ENCODE data around the gene SPG7.

SPG7 gene

DNA sequence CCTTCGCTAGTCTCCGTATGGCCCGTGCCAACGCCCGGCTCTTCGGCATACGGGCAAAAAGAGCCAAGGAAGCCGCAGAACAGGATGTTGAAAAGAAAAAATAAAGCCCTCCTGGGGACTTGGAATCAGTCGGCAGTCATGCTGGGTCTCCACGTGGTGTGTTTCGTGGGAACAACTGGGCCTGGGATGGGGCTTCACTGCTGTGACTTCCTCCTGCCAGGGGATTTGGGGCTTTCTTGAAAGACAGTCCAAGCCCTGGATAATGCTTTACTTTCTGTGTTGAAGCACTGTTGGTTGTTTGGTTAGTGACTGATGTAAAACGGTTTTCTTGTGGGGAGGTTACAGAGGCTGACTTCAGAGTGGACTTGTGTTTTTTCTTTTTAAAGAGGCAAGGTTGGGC lies 54.7 kb downstream of the SPG7 start:
- Histone ChIP-seq H3K36me3 (ENCODE audit: low read depth) (peaks cover 42% of the 10 kb centered on the region), H3K4me1 (ENCODE audit: insufficient read depth, poor library complexity, severe bottlenecking) (peaks cover 25% of the 10 kb centered on the region), H3K4me3 (ENCODE audit: severe bottlenecking) (no peak overlapping the region), H3K9me3 (ENCODE audit: severe bottlenecking) (no peaks in the 10 kb centered on the region), H3K27me3 (ENCODE audit: insufficient read depth, poor library complexity, severe bottlenecking) (no peaks in the 10 kb centered on the region), H3K27ac (ENCODE audit: poor library complexity, severe bottlenecking) (peak overlapping the region; percentile 85)
- TF ChIP-seq, protein P1, sequence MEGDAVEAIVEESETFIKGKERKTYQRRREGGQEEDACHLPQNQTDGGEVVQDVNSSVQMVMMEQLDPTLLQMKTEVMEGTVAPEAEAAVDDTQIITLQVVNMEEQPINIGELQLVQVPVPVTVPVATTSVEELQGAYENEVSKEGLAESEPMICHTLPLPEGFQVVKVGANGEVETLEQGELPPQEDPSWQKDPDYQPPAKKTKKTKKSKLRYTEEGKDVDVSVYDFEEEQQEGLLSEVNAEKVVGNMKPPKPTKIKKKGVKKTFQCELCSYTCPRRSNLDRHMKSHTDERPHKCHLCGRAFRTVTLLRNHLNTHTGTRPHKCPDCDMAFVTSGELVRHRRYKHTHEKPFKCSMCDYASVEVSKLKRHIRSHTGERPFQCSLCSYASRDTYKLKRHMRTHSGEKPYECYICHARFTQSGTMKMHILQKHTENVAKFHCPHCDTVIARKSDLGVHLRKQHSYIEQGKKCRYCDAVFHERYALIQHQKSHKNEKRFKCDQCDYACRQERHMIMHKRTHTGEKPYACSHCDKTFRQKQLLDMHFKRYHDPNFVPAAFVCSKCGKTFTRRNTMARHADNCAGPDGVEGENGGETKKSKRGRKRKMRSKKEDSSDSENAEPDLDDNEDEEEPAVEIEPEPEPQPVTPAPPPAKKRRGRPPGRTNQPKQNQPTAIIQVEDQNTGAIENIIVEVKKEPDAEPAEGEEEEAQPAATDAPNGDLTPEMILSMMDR (IDR thresholded peaks at IDR 0.05; ENCODE audit: poor library complexity, severe bottlenecking) = no peak
- ATAC-seq (ENCODE audit: low read depth) (no peak), DNase-seq (ENCODE audit: low spot score) (no peak)

DNA sequence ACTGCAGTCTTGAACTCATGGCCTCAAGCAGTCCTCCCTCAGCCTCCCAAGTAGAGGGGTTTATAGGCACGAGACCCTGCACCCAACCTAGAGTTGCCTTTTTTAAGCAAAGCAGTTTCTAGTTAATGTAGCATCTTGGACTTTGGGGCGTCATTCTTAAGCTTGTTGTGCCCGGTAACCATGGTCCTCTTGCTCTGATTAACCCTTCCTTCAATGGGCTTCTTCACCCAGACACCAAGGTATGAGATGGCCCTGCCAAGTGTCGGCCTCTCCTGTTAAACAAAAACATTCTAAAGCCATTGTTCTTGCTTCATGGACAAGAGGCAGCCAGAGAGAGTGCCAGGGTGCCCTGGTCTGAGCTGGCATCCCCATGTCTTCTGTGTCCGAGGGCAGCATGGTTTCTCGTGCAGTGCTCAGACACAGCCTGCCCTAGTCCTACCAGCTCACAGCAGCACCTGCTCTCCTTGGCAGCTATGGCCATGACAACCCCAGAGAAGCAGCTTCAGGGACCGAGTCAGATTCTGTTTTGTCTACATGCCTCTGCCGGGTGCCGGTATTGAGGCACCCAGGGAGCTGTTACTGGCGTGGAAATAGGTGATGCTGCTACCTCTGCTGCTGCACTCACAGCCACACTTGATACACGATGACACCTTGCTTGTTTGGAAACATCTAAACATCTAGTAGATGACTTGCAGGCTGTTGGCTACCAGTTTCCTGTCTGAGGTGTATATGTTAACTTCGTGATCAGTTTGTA lies 55.6 kb downstream of the SPG7 start:
- no peak for ATAC-seq (ENCODE audit: low read depth)
- Histone ChIP-seq H3K27me3 (ENCODE audit: insufficient read depth, poor library complexity, severe bottlenecking) (no peaks in the 10 kb centered on the region), H3K27ac (ENCODE audit: poor library complexity, severe bottlenecking) (peak overlapping the region; percentile 85), H3K4me1 (ENCODE audit: insufficient read depth, poor library complexity, severe bottlenecking) (peaks cover 25% of the 10 kb centered on the region), H3K9me3 (ENCODE audit: severe bottlenecking) (no peaks in the 10 kb centered on the region), H3K4me3 (ENCODE audit: severe bottlenecking) (no peak overlapping the region), H3K36me3 (ENCODE audit: low read depth) (peaks cover 42% of the 10 kb centered on the region)
- no peak for DNase-seq (ENCODE audit: low spot score)
- TF ChIP-seq, protein P1 (IDR thresholded peaks at IDR 0.05; ENCODE audit: poor library complexity, severe bottlenecking) = no peak

DNA sequence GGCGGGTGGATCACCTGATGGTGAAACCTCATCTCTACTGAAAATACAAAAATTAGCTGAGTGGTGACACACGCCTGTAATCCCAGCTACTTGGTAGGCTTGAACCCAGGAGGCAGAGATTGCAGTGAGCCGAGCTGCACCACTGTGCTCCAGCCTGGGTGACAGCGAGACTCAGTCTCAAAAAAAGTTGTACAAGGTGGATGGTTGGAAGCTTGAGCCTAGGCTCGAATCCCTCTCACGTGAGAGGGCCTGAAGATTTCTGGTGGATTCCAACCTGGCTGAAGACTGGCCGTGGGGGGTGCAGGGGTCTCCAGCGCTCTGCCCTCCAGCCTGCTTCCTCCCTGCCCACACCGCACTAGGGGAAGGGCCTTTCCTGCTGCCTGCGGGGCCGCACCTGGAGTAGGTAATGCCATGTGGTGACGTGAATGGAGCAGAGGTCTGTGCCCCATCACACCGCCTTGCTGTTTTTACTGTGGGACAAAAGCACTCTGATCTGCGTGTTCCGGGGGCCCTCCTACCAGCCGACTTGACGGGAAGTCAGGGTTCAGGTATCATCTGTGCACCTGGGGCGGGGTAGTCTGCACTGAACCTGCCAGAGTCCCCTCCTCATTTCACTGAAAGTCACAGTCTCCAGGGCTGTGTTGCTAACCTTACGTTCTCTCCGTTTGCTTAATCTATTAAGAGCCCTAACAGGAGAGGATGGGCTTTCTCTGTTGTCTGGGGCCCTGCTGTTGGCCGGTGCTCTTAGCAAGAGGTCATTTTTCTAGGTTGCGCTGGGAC lies 56.5 kb downstream of the SPG7 start:
- Histone ChIP-seq H3K27ac (ENCODE audit: poor library complexity, severe bottlenecking) (peak overlapping the region; percentile 85), H3K9me3 (ENCODE audit: severe bottlenecking) (no peaks in the 10 kb centered on the region), H3K27me3 (ENCODE audit: insufficient read depth, poor library complexity, severe bottlenecking) (no peaks in the 10 kb centered on the region), H3K36me3 (ENCODE audit: low read depth) (peaks cover 42% of the 10 kb centered on the region), H3K4me3 (ENCODE audit: severe bottlenecking) (no peak overlapping the region), H3K4me1 (ENCODE audit: insufficient read depth, poor library complexity, severe bottlenecking) (peaks cover 20% of the 10 kb centered on the region)
- no peak for DNase-seq (ENCODE audit: low spot score)
- TF ChIP-seq, protein P1 (IDR thresholded peaks at IDR 0.05; ENCODE audit: poor library complexity, severe bottlenecking) = no peak
- peak; percentile 0; the same call in 2 of the 3 replicates for ATAC-seq (ENCODE audit: low read depth)

DNA sequence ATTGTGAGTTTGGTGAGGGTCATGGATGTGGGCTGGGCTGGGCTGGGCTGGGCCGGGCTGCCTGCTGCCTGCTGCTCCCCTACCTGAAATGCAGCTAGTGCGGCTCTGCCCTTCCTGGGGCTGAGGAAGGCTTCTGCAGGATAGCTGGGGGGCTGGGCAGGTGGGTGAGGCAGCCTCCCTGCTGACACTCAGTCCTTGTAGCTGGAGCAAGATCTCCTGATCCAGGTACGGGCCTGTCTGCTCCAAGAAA lies 57.0 kb downstream of the SPG7 start:
- peak; percentile 76 for DNase-seq (ENCODE audit: low spot score)
- Histone ChIP-seq H3K9me3 (ENCODE audit: severe bottlenecking) (no peaks in the 10 kb centered on the region), H3K27me3 (ENCODE audit: insufficient read depth, poor library complexity, severe bottlenecking) (no peaks in the 10 kb centered on the region), H3K4me3 (ENCODE audit: severe bottlenecking) (no peak overlapping the region), H3K4me1 (ENCODE audit: insufficient read depth, poor library complexity, severe bottlenecking) (peaks cover 20% of the 10 kb centered on the region), H3K36me3 (ENCODE audit: low read depth) (peaks cover 42% of the 10 kb centered on the region), H3K27ac (ENCODE audit: poor library complexity, severe bottlenecking) (peak overlapping the region; percentile 85)
- TF ChIP-seq, protein P1 (IDR thresholded peaks at IDR 0.05; ENCODE audit: poor library complexity, severe bottlenecking) = no peak
- peak; percentile 26 for ATAC-seq (ENCODE audit: low read depth)

All from RWPE2 (cell line).